HG02759 (cell line): ENCODE data around the gene PARD6G.

Source experiments
- ATAC-seq: cut with Tn5 transposase; IDR thresholded peaks from one replicate; pipeline ENCODE4 v1.9.1; 2021; ENCODE audit warnings: mild to moderate bottlenecking, moderate library complexity; ENCODE audit not compliant: unreplicated experiment

PARD6G gene

GRCh38 chr18:80192653-80193385 lies 54.5 kb downstream of the PARD6G start:
- no peak for ATAC-seq

GRCh38 chr18:80191907-80192652 lies 55.2 kb downstream of the PARD6G start:
- ATAC-seq: no peak

- ATAC-seq: peak; percentile 43
These were observed 56.0 kb downstream of the PARD6G start for GRCh38 chr18:80191264-80191663.

- ATAC-seq: no peak
These were observed 57.0 kb downstream of the PARD6G start for GRCh38 chr18:80190311-80190710.

- no peak for ATAC-seq
These were observed 57.8 kb downstream of the PARD6G start for GRCh38 chr18:80189531-80189865.

- no peak for ATAC-seq
These were observed 58.4 kb downstream of the PARD6G start for GRCh38 chr18:80188643-80189530.

GRCh38 chr18:80187956-80188642 lies 59.2 kb downstream of the PARD6G start:
- no peak for ATAC-seq

- ATAC-seq: no peak
These were observed 61.8 kb downstream of the PARD6G start for GRCh38 chr18:80185545-80185944.

- no peak for ATAC-seq
These were observed 63.0 kb downstream of the PARD6G start for GRCh38 chr18:80184243-80184772.

GRCh38 chr18:80183273-80184050 lies 63.9 kb downstream of the PARD6G start:
- no peak for ATAC-seq

- no peak for ATAC-seq
These were observed 64.5 kb downstream of the PARD6G start for GRCh38 chr18:80182855-80183254.

GRCh38 chr18:80181642-80182461 lies 65.5 kb downstream of the PARD6G start:
- no peak for ATAC-seq

- no peak for ATAC-seq
These were observed 66.3 kb downstream of the PARD6G start for GRCh38 chr18:80180778-80181564.

GRCh38 chr18:80179857-80180558 lies 67.3 kb downstream of the PARD6G start:
- ATAC-seq: peak; percentile 77

- no peak for ATAC-seq
These were observed 68.1 kb downstream of the PARD6G start for GRCh38 chr18:80178935-80179818.

- ATAC-seq: no peak
These were observed 70.2 kb downstream of the PARD6G start for GRCh38 chr18:80177128-80177527.
